Measurements from ENCODE around the gene TLE4.

The TLE4 gene

GRCh38 chr9:79572608-79573411, 1.0 kb downstream of the TLE4 start:
- peak; percentile 63 to 69 for DNase-seq

DNA sequence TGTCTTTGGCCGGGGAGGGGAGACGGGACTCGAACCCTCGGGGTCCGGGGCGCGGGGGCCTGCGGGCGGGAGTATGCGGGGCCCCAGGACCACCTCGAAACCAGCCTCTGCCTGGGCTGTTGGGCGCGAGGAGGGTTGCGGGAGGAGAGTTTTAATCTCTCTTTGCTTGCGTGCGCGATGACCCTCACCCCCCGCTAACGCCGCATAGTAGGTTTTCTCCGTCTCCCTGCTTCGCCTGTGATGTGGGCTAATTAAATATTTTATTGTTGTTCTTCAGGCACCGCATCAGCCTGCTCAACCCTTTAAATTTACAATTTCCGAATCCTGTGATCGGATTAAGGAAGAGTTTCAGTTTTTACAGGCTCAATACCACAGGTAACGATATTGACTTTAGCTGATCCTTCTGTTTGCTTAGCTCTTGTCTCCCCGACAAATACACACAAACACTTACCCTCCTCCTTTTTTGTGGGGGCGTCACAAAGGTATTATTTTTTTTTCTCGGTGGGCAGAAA, 1.7 kb downstream of the TLE4 start:
- peak in 1 of 2 donors; percentile 20 for DNase-seq

DNA sequence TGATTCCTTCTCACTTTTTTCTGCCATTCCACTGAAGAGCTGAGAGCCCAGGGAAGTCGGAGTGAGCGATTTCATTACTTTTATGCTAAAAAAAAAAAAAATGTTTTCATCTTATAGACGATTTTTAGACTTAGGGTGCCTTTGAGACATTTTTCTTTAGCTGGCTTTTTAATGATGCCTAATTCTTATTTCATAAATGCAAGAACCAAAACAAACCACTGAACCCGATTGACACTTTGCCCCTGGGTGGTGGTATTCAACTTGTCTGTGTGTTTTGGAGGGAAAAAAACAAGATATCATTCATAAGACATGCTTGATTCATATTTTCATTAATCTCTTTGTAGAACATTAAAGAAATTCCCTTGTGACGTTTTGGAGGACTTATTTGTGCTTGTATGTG, 2.4 kb downstream of the TLE4 start:
- no peak for DNase-seq

DNA sequence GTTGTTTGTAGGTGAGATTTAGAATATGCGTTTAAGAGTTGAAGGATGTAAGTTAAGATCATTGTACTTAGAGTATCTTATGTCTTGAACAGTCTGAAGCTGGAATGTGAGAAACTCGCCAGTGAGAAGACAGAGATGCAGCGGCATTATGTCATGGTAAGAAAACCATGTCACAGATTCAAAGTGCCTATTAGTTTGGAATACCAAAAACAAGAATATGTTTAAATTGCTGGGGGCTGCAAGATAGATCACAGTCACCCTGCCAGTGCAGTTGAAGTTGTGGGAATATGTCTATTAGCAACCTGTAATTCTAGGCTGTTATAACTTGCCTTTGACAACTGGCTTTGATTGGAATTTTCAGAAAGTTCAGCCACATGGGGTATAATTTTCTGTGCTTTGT, 3.0 kb downstream of the TLE4 start:
- no peak for DNase-seq

DNA sequence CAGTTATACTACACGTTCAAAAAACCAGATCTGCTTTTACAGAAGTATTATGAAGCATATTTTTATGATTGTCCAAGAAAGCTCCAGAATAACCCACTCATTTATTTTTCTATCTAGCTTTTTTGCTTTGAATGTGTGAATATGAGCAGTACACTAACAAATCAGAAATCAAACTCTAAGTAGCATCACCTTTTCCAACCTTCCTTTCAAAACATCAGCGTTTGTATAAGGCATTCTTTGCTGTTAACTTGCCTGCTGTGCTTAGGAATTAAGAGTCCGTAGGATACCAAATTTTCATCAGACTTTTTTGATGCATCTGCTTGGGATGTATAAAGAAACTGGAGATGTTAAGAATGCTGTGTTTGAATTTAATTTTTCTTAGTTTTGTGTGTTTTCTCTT, 3.8 kb downstream of the TLE4 start:
- no peak for DNase-seq

- no peak for DNase-seq
Measured at GRCh38 chr9:79577969-79578723, 6.4 kb downstream of the TLE4 start.

- DNase-seq = no peak
Measured at GRCh38 chr9:79578891-79579290, 7.1 kb downstream of the TLE4 start.

GRCh38 chr9:79579624-79580023, 7.9 kb downstream of the TLE4 start:
- DNase-seq = no peak

DNA sequence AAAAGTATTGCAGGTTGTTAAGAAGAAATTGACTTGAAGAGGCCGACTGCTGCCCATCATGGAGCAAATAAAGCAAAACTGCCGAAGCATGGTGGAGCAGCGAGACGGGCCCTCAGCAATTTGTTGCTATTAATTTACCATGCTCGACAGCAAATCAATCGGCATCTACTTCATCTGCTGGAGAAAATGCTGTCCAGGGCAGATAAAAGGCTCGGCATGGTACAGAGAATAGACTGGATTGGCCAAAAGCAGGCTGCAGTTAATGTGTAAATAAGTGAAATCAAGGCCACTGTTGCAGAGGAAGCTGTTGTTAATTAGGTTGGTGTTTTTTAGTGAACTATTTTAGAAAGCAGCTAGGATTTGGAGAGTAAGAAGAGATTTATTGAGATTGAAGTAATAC, 8.3 kb downstream of the TLE4 start:
- DNase-seq = no peak

DNA sequence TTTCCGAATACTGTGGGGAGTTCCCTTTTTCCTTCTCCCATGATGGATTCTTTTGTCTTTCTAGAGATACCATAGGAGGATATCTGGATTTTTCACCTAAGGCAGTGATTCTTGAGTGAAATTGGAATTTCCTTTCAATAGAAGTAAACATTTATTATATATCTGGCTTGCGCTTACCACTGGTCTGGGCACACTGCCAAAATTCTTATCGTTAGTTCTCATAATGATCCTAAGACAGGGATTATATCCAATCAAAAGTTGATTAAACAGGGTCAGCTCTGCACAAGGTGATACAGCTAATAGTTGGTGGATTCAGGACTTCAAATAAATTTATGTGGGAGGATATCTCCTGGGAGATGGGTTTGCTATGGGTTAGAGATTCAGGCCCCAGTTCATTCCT, 9.6 kb downstream of the TLE4 start:
- DNase-seq = peak in 1 of 2 donors; percentile 29

GRCh38 chr9:79581794-79582193, 10.0 kb downstream of the TLE4 start:
- peak; percentile 26 to 51 for DNase-seq

DNA sequence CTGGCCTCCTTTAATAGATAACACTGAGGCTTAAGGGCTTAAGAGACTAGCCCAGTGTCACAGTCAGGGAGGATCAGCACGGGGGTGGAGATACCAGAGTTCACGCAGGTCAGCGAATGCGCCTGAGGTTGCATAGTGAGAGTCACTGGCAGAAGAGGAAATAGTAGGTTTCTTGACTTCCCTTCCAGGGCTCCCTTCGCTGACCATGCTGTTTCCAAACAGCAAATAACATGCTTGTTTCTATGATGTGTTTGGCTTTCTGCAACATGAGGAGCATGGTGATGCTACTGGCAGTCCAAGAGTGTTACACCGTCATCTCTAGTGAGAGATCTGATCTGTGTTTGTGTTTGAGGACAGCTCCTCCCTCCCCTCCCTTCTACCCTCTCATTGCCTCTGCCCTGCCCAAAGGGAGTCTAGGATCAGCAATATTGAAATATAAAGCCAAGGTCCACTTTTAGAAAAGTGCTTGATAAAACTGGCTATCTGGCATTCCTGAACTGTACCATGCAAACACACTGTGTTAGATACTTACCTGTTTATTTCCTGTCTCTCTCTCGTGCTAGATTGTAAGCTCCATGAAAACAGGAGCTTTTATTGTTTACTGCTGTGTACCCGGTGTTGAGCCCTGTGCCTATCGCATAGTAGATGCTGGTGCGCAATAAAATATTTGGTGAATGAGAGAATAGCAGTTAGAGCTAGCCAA, 12.3 kb downstream of the TLE4 start:
- peak; percentile 28 to 72 for DNase-seq

GRCh38 chr9:79584655-79584982, 12.9 kb downstream of the TLE4 start:
- DNase-seq = no peak

DNA sequence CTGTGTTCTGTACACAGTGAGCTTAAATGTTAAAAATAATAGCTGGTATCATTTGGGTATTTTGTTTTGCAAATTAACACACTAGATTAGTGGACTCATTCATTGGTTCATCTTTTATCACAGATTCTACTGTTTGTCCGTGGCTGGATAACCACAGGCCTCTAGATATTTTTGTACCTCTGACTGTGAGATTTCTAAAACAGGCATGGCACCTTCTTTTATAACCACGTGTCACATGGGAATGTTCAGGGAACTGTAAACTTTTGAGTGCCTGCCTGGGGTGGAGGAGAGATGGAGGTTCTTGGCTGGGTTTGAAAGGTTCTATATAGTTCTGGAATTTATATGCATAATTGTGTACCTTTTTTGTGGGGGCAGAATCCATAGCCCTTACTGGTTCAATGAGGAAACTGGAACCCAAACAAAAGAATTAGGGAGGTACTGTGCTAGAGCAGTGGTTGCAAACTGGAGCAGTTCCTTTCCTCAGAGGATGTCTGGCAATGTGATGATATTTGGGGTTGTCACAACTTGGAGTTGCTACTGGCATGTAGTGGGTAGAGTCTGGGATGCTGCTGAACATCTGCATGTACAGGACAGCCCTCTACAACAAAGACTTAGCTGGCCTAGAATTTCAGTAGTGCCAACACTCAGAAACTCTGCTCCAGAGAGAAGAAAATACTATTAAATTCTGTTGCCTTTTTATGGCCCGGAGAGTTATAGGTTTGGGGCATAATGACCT, 16.9 kb downstream of the TLE4 start:
- no peak for DNase-seq

DNA sequence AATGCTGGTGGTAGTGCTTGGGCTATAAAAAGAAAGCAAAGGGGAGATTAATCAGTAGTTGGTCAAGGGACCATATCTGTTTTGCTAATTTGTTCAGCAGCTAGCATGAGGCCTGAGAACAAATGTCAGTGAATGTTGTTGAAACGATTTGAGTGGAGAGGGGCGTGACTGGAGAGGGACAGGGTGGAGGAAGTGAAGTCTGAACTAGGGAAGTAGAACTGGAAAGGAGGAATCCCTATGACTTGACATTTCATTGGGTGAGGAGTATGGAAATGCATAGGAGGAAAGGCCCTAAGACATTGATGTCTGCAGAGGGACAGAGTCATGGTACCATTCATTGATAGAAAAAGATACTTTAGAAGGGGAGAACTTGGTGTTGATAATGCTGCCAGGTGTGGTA, 19.7 kb downstream of the TLE4 start:
- DNase-seq = no peak

GRCh38 chr9:79592726-79593493, 21.1 kb downstream of the TLE4 start:
- peak in 1 of 2 donors; percentile 45 for DNase-seq

- DNase-seq = no peak
Measured at GRCh38 chr9:79598562-79599345, 27.0 kb downstream of the TLE4 start.

- DNase-seq = no peak
Measured at GRCh38 chr9:79600466-79600865, 28.7 kb downstream of the TLE4 start.

GRCh38 chr9:79603222-79603920, 31.6 kb downstream of the TLE4 start:
- no peak for DNase-seq

- DNase-seq = no peak
Measured at GRCh38 chr9:79604149-79604548, 32.4 kb downstream of the TLE4 start.

Data from CD4-positive, alpha-beta T cell treated with Interleukin-1 beta for 1 hour (primary cell).